ENCODE results near the gene POMGNT1.

The POMGNT1 gene

GRCh38 chr1:46157916-46158311 lies 40.3 kb downstream of the POMGNT1 start:
- H3K4me3 ChIP-seq (ENCODE audit: control insufficient read depth, low read depth, low read length), result no peak overlapping the region
- DNase-seq (ENCODE audit: low read depth), result no peak
- no peak for TF ChIP-seq CTCF (conservative IDR thresholded peaks at IDR 0.05; ENCODE audit: control insufficient read depth, insufficient read depth, low read depth, low read length)

GRCh38 chr1:46153732-46154131 lies 44.5 kb downstream of the POMGNT1 start:
- no peak for TF ChIP-seq CTCF (conservative IDR thresholded peaks at IDR 0.05; ENCODE audit: control insufficient read depth, insufficient read depth, low read depth, low read length)
- H3K4me3 ChIP-seq (ENCODE audit: control insufficient read depth, low read depth, low read length), result no peak overlapping the region
- no peak for DNase-seq (ENCODE audit: low read depth)

- TF ChIP-seq CTCF (conservative IDR thresholded peaks at IDR 0.05; ENCODE audit: control insufficient read depth, insufficient read depth, low read depth, low read length), result no peak
- H3K4me3 ChIP-seq (ENCODE audit: control insufficient read depth, low read depth, low read length), result no peak overlapping the region
- DNase-seq (ENCODE audit: low read depth), result no peak
These were observed 45.0 kb downstream of the POMGNT1 start for GRCh38 chr1:46153228-46153627.

- H3K4me3 ChIP-seq (ENCODE audit: control insufficient read depth, low read depth, low read length), result no peak overlapping the region
- DNase-seq (ENCODE audit: low read depth), result peak; percentile 34
- no peak for TF ChIP-seq CTCF (conservative IDR thresholded peaks at IDR 0.05; ENCODE audit: control insufficient read depth, insufficient read depth, low read depth, low read length)
These were observed 46.2 kb downstream of the POMGNT1 start for GRCh38 chr1:46152016-46152415.

- no peak for TF ChIP-seq CTCF (conservative IDR thresholded peaks at IDR 0.05; ENCODE audit: control insufficient read depth, insufficient read depth, low read depth, low read length)
- no peak for DNase-seq (ENCODE audit: low read depth)
- no peak overlapping the region for H3K4me3 ChIP-seq (ENCODE audit: control insufficient read depth, low read depth, low read length)
These were observed 48.1 kb downstream of the POMGNT1 start for GRCh38 chr1:46150085-46150484.

- no peak for DNase-seq (ENCODE audit: low read depth)
These were observed 49.9 kb downstream of the POMGNT1 start for GRCh38 chr1:46148318-46148717.

More at GRCh38 chr1:46148318-46148717, 49.9 kb downstream of the POMGNT1 start:
- no peak overlapping the region for H3K4me3 ChIP-seq (ENCODE audit: control insufficient read depth, low read depth, low read length)
- no peak for TF ChIP-seq CTCF (conservative IDR thresholded peaks at IDR 0.05; ENCODE audit: control insufficient read depth, insufficient read depth, low read depth, low read length)
